Ovary (tissue), 9 donors: ENCODE results near the gene OGG1. TPM values are rescaled to one million over a fixed set of nuclear protein-coding genes. Genes with fewer than 3 reads are reported as not detected.

Experiments used
- DNase-seq, 5 donors: peaks; one replicate each; pipeline ENCODE4 v3.0.0-alpha.2; 2019 to 2020
- H3K27ac ChIP-seq, 2 donors: fragments of 200-600 bp; one replicate each; pipeline versions ENCODE4 v1.5.1 to v1.8.0; 2019 to 2022
- H3K27me3 ChIP-seq: fragments of 200-600 bp; one replicate; pipeline ENCODE4 v1.8.0; 2022
- H3K36me3 ChIP-seq: fragments of 200-600 bp; sonication (generic); one replicate; pipeline ENCODE4 v1.5.1; 2019
- H3K4me1 ChIP-seq: one replicate; pipeline ENCODE4 v1.8.1; 2013; ENCODE audit warnings: mild to moderate bottlenecking, moderate library complexity; ENCODE audit not compliant: insufficient read depth
- H3K4me3 ChIP-seq: fragments of 200-600 bp; sonication (generic); one replicate; pipeline ENCODE4 v1.5.1; 2017
- H3K9me3 ChIP-seq, 2 donors: fragments of 200-600 bp in 1 of 2; sonication (generic) in 1 of 2; one replicate each; pipeline versions ENCODE4 v1.5.1 to v1.8.1; 2013 to 2019; ENCODE audit warnings: mild to moderate bottlenecking in 1 of 2, moderate library complexity in 1 of 2
- CTCF ChIP-seq, 3 donors: fragments of 450-650 bp in 2 of 3; fragments of 200-600 bp in 1 of 3; IDR thresholded peaks; one replicate each; pipeline versions ENCODE4 v1.5.1 to v1.8.0; 2016 to 2022; ENCODE audit warnings: antibody characterized with exemption in 3 of 3, mild to moderate bottlenecking in 1 of 3
- EP300 ChIP-seq: sonication (generic); formaldehyde crosslinking; IDR thresholded peaks from one replicate; pipeline ENCODE4 v1.6.1; 2017; ENCODE audit warnings: antibody characterized with exemption
- POLR2A ChIP-seq: fragments of 450-650 bp; IDR thresholded peaks from one replicate; pipeline ENCODE4 v1.6.1; 2017; ENCODE audit warnings: antibody characterized with exemption, mild to moderate bottlenecking, moderate library complexity
- WGBS, 3 donors: extraction: QIAGEN DNeasy Blood & Tissue Kit in 1 of 3; methylation state at CpG; one replicate each; pipeline versions ENCODE4 v1.1.5 to v1.1.7; 2013 to 2017; 5-methylcytosine and 5-hydroxymethylcytosine counted together
- intact Hi-C, 4 donors: fragments of 100-400 bp; cut with DNase I; formaldehyde crosslinking; loops; one replicate each; pipeline versions ENCODE4 v1.11.0 to v1.15.1; 2022 to 2023
- polyA plus RNA-seq, 2 donors: library from polyadenylated mRNA; stranded (reverse); fragments of 200-250 nt in 1 of 2; fragments of 350-450 nt in 1 of 2; fragmentation: Illumina TruSeq in 1 of 2; extraction: RNeasy Lipid Tissue Mini Kit (QIAGEN cat#74804) in 1 of 2; gene quantifications; one replicate each; pipeline ENCODE4 v1.2.3, GENCODE V29; 2013 to 2014
- total RNA-seq, 7 donors: library from RNA; depleted of rRNA in 2 of 7; stranded (reverse); fragments of >200 nt in 2 of 7; fragmentation: NEBNext Ultra II Directional in 3 of 7; extraction: Animal tissue kit (Norgen Biotek cat#: 25700) in 3 of 7; gene quantifications; one replicate each; pipeline versions ENCODE4 v1.1.0 to v1.2.4, GENCODE V29; 2016 to 2023
- donor health status: DM: no; HTN: no; CAD: no; lungs with moderate emphysema.
- donor health status: DM: no; HTN: no; CAD: no.
- donor health status: Bipolar disorder and iron deficiency.
- donor health status: DM: yes; HTN: yes; CAD: no.
- donor health status: DM: no; HTN: no; CAD: no.
- donor health status: DM: yes; HTN: yes; CAD: no.

The OGG1 gene
- total and polyA plus RNA-seq, 9 donors, result 16.8 to 54.3 (median 31.1) TPM

DNA sequence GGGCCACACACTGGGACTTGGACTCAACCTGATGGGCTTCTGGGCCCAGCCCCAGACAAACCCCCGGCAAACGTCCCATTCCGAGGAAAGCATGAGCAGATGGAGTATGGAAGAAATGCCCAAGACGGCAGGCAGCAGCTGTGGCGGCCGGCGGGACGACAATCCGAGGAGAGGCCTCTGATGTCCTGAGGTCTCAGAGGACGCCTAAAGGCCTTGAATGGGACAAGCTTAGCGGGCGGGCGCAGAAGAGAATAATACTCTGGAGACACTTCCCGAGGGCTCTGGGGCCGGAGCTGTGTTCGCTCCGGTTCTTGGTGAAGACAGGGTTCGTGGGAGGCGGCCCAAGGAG, 482 bp upstream of the OGG1 start:
- Histone ChIP-seq H3K27me3 (no peaks in the 10 kb centered on the region), H3K27ac (peak overlapping the region; percentile 23 to 83), H3K9me3 (no peaks in the 10 kb centered on the region), H3K4me3 (peak overlapping the region; percentile 54), H3K36me3 (no peaks in the 10 kb centered on the region), H3K4me1 (peaks cover 10% of the 10 kb centered on the region)
- 1 to 2% (median 2%) methylated on average over 18 to 19 of the region's 19 CpGs for WGBS, 3 donors
- intact Hi-C loops, result no loop called here
- TF ChIP-seq EP300 (no peak), POLR2A (no peak), CTCF (IDR thresholded peaks at IDR 0.05) (no peak)
- no peak for DNase-seq

DNA sequence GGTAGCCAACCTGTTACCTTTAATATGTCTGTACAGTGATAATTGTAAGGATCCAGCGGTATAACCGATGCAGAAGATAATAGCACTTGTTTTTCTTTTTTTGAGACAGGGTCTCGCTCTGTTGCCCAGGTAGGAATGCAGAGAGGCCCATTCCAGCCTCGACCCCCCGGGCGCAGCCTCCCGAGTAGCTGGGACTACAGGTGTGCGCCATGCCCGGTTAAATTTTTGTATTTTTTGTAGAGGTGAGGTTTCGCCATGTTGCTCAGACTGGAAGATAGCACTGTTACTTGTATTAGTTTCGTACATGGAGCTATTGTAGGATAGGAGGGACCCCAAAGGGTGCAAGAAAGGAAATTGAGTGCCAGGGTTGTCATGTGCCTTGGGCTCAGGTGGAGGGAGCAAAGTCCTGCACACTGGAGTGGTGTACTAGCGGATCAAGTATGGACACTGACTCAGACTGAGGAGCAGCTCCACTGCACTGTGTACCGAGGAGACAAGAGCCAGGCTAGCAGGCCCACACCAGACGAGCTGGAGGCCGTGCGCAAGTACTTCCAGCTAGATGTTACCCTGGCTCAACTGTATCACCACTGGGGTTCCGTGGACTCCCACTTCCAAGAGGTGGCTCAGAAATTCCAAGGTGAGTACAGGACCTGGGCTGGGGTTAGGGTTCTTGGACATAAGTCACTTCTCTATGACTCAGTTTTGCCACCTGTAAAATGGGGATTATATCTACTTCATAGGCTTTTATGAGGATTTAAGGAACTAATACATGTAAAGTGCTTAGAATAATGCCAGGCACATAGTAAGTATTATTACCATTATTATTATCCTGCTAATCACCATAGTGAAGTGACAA, 1.0 kb downstream of the OGG1 start:
- TF ChIP-seq CTCF (IDR thresholded peaks at IDR 0.05) (no peak), POLR2A (no peak), EP300 (no peak)
- peaks cover 10% of the 10 kb centered on the region for H3K4me1 ChIP-seq
- H3K27ac ChIP-seq, result peak overlapping the region; percentile 35 to 83
- no peaks in the 10 kb centered on the region for H3K9me3 ChIP-seq
- intact Hi-C loops, result loop anchor here in 1 of 4 donors (2.0 kb wide), 1 partner anchor 20 kb away; the partner anchor contains the start of gene BRPF1
- H3K4me3 ChIP-seq, result peak overlapping the region; percentile 54
- 24 to 28% (median 26%) methylated on average over 17 of the region's 17 CpGs for whole genome bisulfite sequencing, 3 donors
- no peaks in the 10 kb centered on the region for H3K27me3 ChIP-seq
- H3K36me3 ChIP-seq, result no peaks in the 10 kb centered on the region
- no peak for DNase-seq

DNA sequence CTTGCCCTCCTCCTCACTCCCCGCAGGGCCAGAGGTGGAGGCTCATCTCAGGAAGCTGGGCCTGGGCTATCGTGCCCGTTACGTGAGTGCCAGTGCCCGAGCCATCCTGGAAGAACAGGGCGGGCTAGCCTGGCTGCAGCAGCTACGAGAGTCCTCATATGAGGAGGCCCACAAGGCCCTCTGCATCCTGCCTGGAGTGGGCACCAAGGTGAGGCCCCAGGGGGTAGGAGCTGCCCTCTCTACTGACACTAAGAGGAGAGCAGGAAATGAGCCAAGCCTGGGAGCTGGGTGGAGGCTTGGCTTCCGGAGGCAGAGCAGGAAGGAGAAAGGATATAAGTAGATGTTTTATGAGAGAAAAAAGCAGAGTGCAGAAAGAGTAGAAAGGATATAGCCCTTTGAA, 4.9 kb downstream of the OGG1 start:
- no peak for DNase-seq
- no peaks in the 10 kb centered on the region for H3K9me3 ChIP-seq
- TF ChIP-seq CTCF (IDR thresholded peaks at IDR 0.05), result no peak
- TF ChIP-seq EP300, result no peak
- TF ChIP-seq POLR2A, result no peak
- H3K36me3 ChIP-seq, result no peaks in the 10 kb centered on the region
- intact Hi-C loops, result no loop called here
- no peak overlapping the region for H3K27ac ChIP-seq
- H3K4me3 ChIP-seq, result no peak overlapping the region
- 73 to 79% (median 78%) methylated on average over 8 of the region's 8 CpGs for WGBS, 3 donors
- peaks cover 8% of the 10 kb centered on the region for H3K4me1 ChIP-seq
- no peaks in the 10 kb centered on the region for H3K27me3 ChIP-seq

DNA sequence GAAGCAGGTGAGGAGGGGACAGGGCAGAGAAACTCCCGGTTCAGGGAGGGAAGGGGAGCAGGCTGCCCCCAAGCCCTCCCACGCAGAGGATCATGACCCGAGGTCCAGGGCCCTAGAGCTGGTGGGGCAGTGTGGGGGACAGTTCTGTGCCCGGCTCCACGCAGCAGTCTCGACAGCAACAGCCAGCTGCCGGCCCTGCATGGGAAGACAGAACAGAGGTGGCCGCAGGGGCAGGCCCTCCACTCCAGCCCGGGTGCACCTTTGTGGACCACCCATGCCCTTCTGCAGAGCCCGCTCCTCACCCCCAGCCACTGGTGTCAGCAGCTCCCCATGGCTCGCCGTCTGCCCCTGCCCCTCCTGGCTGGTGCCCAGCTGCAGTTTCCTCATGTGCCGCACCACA, 7.7 kb downstream of the OGG1 start:
- intact Hi-C loops, result no loop called here
- Histone ChIP-seq H3K27ac (no peak overlapping the region), H3K9me3 (no peaks in the 10 kb centered on the region), H3K4me1 (no peaks in the 10 kb centered on the region), H3K4me3 (no peak overlapping the region), H3K27me3 (no peaks in the 10 kb centered on the region), H3K36me3 (no peaks in the 10 kb centered on the region)
- 76 to 81% (median 79%) methylated on average over 13 of the region's 13 CpGs for WGBS, 3 donors
- TF ChIP-seq EP300 (no peak), CTCF (IDR thresholded peaks at IDR 0.05) (no peak), POLR2A (no peak)
- no peak for DNase-seq
